Spleen (tissue), 11 donors: ENCODE results near the gene LARP1. TPM values are rescaled to one million over a fixed set of nuclear protein-coding genes. Genes with fewer than 3 reads are reported as not detected.

Source experiments
- DNase-seq: peaks from one replicate; pipeline ENCODE4 v3.0.0-alpha.2; 2020
- H3K27ac ChIP-seq, 8 donors: fragments of 200-600 bp; sonication (generic) in 7 of 8; 1 replicate in 4 of 8; 2 replicates in 4 of 8; pipeline versions ENCODE4 v1.5.0 to v1.8.0; 2016 to 2021; ENCODE audit warnings: inconsistent platforms in 4 of 8, mild to moderate bottlenecking in 4 of 8, moderate library complexity in 1 of 8
- H3K27me3 ChIP-seq, 7 donors: fragments of 200-600 bp; sonication (generic) in 6 of 7; replicated peaks in 1 of 7; 1 replicate in 4 of 7; 2 replicates in 3 of 7; pipeline versions ENCODE4 v1.5.0 to v1.8.0; 2016 to 2021; ENCODE audit warnings: inconsistent platforms in 3 of 7, mild to moderate bottlenecking in 1 of 7
- H3K36me3 ChIP-seq, 6 donors: fragments of 200-600 bp; sonication (generic) in 5 of 6; 1 replicate in 4 of 6; 2 replicates in 2 of 6; pipeline versions ENCODE4 v1.5.0 to v1.8.0; 2016 to 2021; ENCODE audit warnings: inconsistent platforms in 2 of 6
- H3K4me1 ChIP-seq, 6 donors: fragments of 200-600 bp; sonication (generic) in 5 of 6; 1 replicate in 3 of 6; 2 replicates in 3 of 6; pipeline versions ENCODE4 v1.5.0 to v1.8.0; 2016 to 2021; ENCODE audit warnings: inconsistent platforms in 3 of 6
- H3K4me3 ChIP-seq, 8 donors: fragments of 200-600 bp; sonication (generic) in 7 of 8; 1 replicate in 4 of 8; 2 replicates in 4 of 8; pipeline versions ENCODE4 v1.5.0 to v1.8.0; 2016 to 2021; ENCODE audit warnings: inconsistent platforms in 4 of 8, mild to moderate bottlenecking in 4 of 8, moderate library complexity in 2 of 8
- H3K9me3 ChIP-seq, 8 donors: fragments of 200-600 bp; sonication (generic) in 7 of 8; 1 replicate in 4 of 8; 2 replicates in 4 of 8; pipeline versions ENCODE4 v1.5.0 to v1.8.0; 2016 to 2021; ENCODE audit warnings: inconsistent platforms in 4 of 8
- POLR2A ChIP-seq, 3 donors: fragments of 450-650 bp; IDR thresholded peaks; one replicate each; pipeline ENCODE4 v1.5.1; 2017; ENCODE audit warnings: antibody characterized with exemption in 3 of 3, mild to moderate bottlenecking in 1 of 3
- POLR2AphosphoS5 ChIP-seq, 3 donors: sonication (generic); formaldehyde crosslinking; IDR thresholded peaks; one replicate each; pipeline ENCODE4 v1.5.1; 2017; ENCODE audit warnings: antibody characterized with exemption in 3 of 3
- WGBS, 5 donors: extraction: QIAGEN DNeasy Blood & Tissue Kit in 3 of 5; methylation state at CpG; one replicate each; pipeline versions ENCODE4 v1.1.5 to v1.1.7; 2013 to 2018; 5-methylcytosine and 5-hydroxymethylcytosine counted together
- intact Hi-C: fragments of 100-400 bp; cut with DNase I; formaldehyde crosslinking; loops from one replicate; pipeline ENCODE4 v1.15.0; 2023; ENCODE audit warnings: low total_unique reads
- polyA plus RNA-seq, 3 donors: library from polyadenylated mRNA; stranded (reverse); fragments of 200-250 nt; gene quantifications; one replicate each; pipeline ENCODE4 v1.2.1, GENCODE V29; 2013
- total RNA-seq, 7 donors: library from RNA; depleted of rRNA in 3 of 7; stranded (reverse); fragments of >200 nt in 3 of 7; fragmentation: NEBNext Ultra II Directional in 4 of 7; extraction: Animal tissue kit (Norgen Biotek cat#: 25700) in 4 of 7; gene quantifications; one replicate each; pipeline versions ENCODE4 v1.1.0 to v1.2.1, GENCODE V29; 2016 to 2021
- TF ChIP-seq, protein P1 (sequence below), 11 experiments: fragments of 200-600 bp in 7 of 11; fragments of 450-650 bp in 4 of 11; sonication (generic) in 4 of 11; IDR thresholded peaks in 8 of 11; conservative IDR thresholded peaks in 3 of 11; 1 replicate in 7 of 11; 2 replicates in 4 of 11; pipeline versions ENCODE4 v1.4.0 to v1.8.0; 2016 to 2021; ENCODE audit warnings: antibody characterized with exemption in 11 of 11, inconsistent platforms in 4 of 11, mild to moderate bottlenecking in 1 of 11
- donor health status: healthy with polysubstance abuse.
- donor health status: DM: no; HTN: no; CAD: no; lungs with moderate emphysema.
- donor health status: DM: no; HTN: no; CAD: no.
- donor health status: Bipolar disorder and iron deficiency.
- donor health status: healthy.
- donor health status: DM: no; HTN: no; CAD: no.
- donor health status: DM: yes; HTN: yes; CAD: no.

LARP1 gene
- total and polyA plus RNA-seq, 10 donors: 13.8 to 168 (median 120) TPM

DNA sequence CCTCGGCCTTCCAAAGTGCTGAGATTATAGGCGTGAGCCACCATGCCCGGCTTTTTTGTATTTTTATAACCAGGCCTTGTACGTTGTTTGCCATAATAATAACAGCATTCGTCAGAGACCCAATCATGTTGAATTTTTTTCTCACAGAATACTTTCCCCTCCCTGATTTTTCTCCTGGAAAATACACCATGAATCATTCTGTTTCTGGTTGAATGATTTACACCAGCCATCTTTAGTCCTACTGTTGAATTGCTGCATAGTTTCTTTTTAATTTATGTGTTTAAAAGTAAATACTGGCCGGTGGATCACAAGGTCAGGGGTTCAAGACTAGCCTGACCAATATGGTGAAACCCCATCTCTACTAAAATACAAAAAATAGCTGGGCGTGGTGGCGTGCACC, 106.8 kb downstream of the LARP1 start:
- H3K9me3 ChIP-seq: no peaks in the 10 kb centered on the region
- peak overlapping the region in 5 of 8 donors; percentile 96 to 100 (median 98) for H3K27ac ChIP-seq
- H3K4me3 ChIP-seq: peak overlapping the region in 1 of 8 donors; percentile 88
- no peaks in the 10 kb centered on the region for H3K27me3 ChIP-seq
- TF ChIP-seq POLR2A (IDR thresholded peaks at IDR 0.05): no peak
- TF ChIP-seq, protein P1, sequence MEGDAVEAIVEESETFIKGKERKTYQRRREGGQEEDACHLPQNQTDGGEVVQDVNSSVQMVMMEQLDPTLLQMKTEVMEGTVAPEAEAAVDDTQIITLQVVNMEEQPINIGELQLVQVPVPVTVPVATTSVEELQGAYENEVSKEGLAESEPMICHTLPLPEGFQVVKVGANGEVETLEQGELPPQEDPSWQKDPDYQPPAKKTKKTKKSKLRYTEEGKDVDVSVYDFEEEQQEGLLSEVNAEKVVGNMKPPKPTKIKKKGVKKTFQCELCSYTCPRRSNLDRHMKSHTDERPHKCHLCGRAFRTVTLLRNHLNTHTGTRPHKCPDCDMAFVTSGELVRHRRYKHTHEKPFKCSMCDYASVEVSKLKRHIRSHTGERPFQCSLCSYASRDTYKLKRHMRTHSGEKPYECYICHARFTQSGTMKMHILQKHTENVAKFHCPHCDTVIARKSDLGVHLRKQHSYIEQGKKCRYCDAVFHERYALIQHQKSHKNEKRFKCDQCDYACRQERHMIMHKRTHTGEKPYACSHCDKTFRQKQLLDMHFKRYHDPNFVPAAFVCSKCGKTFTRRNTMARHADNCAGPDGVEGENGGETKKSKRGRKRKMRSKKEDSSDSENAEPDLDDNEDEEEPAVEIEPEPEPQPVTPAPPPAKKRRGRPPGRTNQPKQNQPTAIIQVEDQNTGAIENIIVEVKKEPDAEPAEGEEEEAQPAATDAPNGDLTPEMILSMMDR (IDR thresholded peaks at IDR 0.05 in 8 of 11, conservative IDR thresholded peaks at IDR 0.05 in 3 of 11): no peak
- TF ChIP-seq POLR2AphosphoS5 (IDR thresholded peaks at IDR 0.05): no peak
- H3K4me1 ChIP-seq: peaks cover 27 to 84% (median 59%) of the 10 kb centered on the region in 6 donors
- intact Hi-C loops: loop anchor here (5.0 to 10.0 kb wide), 2 partner anchors 73 to 105 kb away; partner anchors contain the start of genes GEMIN5 and LARP1
- peaks cover 0 to 40% (median 32%) of the 10 kb centered on the region in 6 donors for H3K36me3 ChIP-seq
- WGBS, 5 donors: 76 to 93% (median 77%) methylated on average over 8 of the region's 8 CpGs
- no peak for DNase-seq

DNA sequence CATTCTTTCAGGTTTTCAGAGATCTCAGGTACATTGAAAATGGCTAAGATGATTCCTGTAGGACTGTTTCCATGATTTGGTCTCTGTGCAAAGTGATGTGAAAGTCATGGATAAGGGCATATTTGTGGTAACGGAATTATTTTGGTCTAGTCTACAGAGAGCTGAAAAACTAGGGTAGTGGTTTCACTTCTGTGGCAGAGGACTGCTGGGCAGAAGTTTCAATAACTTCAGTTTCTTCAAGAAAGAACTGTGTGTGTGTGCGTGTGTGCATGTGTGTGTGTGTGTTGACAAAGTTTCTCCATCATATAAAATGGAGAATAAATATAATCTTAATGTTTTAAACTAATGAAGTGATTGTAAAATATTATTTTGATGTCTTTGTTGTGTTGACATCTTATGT, 107.6 kb downstream of the LARP1 start:
- DNase-seq: no peak
- TF ChIP-seq, protein P1 (IDR thresholded peaks at IDR 0.05 in 8 of 11, conservative IDR thresholded peaks at IDR 0.05 in 3 of 11): no peak
- no peak for TF ChIP-seq POLR2AphosphoS5 (IDR thresholded peaks at IDR 0.05)
- no peak for TF ChIP-seq POLR2A (IDR thresholded peaks at IDR 0.05)
- 48 to 64% (median 50%) methylated on average over 2 of the region's 2 CpGs for WGBS, 5 donors
- intact Hi-C loops: loop anchor here (5.0 to 10.0 kb wide), 2 partner anchors 72 to 105 kb away; partner anchors contain the start of genes GEMIN5 and LARP1
- Histone ChIP-seq H3K4me3 (no peak overlapping the region), H3K9me3 (no peaks in the 10 kb centered on the region), H3K4me1 (peaks cover 27 to 81% (median 54%) of the 10 kb centered on the region in 6 donors), H3K27ac (peak overlapping the region in 4 of 8 donors; percentile 21 to 98 (median 97)), H3K36me3 (peaks cover 0 to 48% (median 36%) of the 10 kb centered on the region in 6 donors), H3K27me3 (no peaks in the 10 kb centered on the region)

DNA sequence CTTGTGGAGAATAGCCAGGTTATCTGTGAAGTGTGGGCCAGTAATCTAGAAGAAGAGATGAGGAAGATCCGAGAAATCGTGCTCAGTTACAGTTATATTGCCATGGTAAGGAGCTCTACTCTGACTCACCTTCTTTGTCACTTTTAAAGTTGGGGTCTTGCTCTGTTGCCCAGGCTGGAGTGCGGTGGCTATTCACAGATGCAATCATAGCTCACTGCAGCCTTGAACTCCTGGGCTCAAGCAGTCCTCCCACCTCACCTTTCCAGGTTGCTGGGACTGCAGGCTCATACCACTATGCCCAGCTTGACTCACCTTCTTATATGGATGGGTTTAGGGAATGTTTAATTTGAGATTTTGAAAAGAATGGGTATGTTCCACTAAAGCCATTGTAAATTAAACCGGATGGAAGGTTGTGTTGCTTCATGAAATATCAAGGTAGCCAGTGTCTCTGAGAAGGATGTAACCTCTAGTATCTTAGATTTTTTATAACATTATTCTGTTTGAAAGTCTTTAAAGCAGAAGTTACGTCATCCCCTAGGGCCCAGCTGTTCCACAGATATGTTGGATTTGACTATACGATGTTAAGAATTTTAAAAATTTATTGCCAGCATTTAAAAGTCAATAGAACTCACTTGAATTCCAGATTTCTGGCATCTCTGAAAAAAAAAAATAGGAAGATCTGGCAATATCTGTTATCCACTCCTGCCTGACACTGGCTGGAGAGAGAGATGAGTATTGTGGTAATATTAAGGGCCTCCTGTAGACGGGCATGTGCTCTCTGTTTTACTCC, 108.3 kb downstream of the LARP1 start:
- intact Hi-C loops: loop anchor here (5.0 to 10.0 kb wide), 2 partner anchors 71 to 106 kb away; partner anchors contain the start of genes GEMIN5 and LARP1
- no peaks in the 10 kb centered on the region for H3K27me3 ChIP-seq
- WGBS, 5 donors: 80 to 90% (median 88%) methylated on average over 7 of the region's 7 CpGs
- no peak overlapping the region for H3K4me3 ChIP-seq
- H3K27ac ChIP-seq: peak overlapping the region in 1 of 8 donors; percentile 10
- H3K4me1 ChIP-seq: peaks cover 27 to 81% (median 54%) of the 10 kb centered on the region in 6 donors
- peaks cover 0 to 55% (median 43%) of the 10 kb centered on the region in 6 donors for H3K36me3 ChIP-seq
- H3K9me3 ChIP-seq: no peaks in the 10 kb centered on the region
- DNase-seq: no peak
- no peak for TF ChIP-seq POLR2A (IDR thresholded peaks at IDR 0.05)
- TF ChIP-seq, protein P1 (IDR thresholded peaks at IDR 0.05 in 8 of 11, conservative IDR thresholded peaks at IDR 0.05 in 3 of 11): no peak
- TF ChIP-seq POLR2AphosphoS5 (IDR thresholded peaks at IDR 0.05): no peak
